Measurements from ENCODE around the gene MST1.

Gene MST1

GRCh38 chr3:49634736-49635135, 54.5 kb downstream of the MST1 start:
- Mint-ChIP-seq H3K9me3 (peaks cover 24% of the 10 kb centered on the region), H3K4me3 (no peak overlapping the region)

More at GRCh38 chr3:49634736-49635135, 54.5 kb downstream of the MST1 start:
- Mint-ChIP-seq H3K36me3 (ENCODE audit: low read depth) (peaks cover 5% of the 10 kb centered on the region), H3K4me1 (no peaks in the 10 kb centered on the region), H3K27ac (no peak overlapping the region), H3K27me3 (ENCODE audit: low read depth, poor library complexity) (peaks cover 22% of the 10 kb centered on the region)
- no peak for TF ChIP-seq CTCF (IDR thresholded peaks at IDR 0.05)
- no peak for DNase-seq
